Lower leg skin (tissue), 3 donors: ENCODE measurements around the gene PTPRN2.

Source experiments
- POLR2A ChIP-seq, 2 donors: fragments of 450-650 bp; IDR thresholded peaks; one replicate each; pipeline ENCODE4 v1.6.1; 2016 to 2017; ENCODE audit warnings: antibody characterized with exemption in 2 of 2, mild to moderate bottlenecking in 1 of 2, moderate library complexity in 1 of 2
- TF ChIP-seq, protein P1 (sequence below), 3 donors: fragments of 450-650 bp; IDR thresholded peaks; one replicate each; pipeline ENCODE4 v1.5.1; 2016; ENCODE audit warnings: antibody characterized with exemption in 3 of 3, mild to moderate bottlenecking in 3 of 3, moderate library complexity in 2 of 3

GRCh38 chr7:157609932-157610640 lies 977.5 kb downstream of the PTPRN2 start:
- TF ChIP-seq, protein P1, sequence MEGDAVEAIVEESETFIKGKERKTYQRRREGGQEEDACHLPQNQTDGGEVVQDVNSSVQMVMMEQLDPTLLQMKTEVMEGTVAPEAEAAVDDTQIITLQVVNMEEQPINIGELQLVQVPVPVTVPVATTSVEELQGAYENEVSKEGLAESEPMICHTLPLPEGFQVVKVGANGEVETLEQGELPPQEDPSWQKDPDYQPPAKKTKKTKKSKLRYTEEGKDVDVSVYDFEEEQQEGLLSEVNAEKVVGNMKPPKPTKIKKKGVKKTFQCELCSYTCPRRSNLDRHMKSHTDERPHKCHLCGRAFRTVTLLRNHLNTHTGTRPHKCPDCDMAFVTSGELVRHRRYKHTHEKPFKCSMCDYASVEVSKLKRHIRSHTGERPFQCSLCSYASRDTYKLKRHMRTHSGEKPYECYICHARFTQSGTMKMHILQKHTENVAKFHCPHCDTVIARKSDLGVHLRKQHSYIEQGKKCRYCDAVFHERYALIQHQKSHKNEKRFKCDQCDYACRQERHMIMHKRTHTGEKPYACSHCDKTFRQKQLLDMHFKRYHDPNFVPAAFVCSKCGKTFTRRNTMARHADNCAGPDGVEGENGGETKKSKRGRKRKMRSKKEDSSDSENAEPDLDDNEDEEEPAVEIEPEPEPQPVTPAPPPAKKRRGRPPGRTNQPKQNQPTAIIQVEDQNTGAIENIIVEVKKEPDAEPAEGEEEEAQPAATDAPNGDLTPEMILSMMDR (IDR thresholded peaks at IDR 0.05): no peak
- TF ChIP-seq POLR2A (IDR thresholded peaks at IDR 0.05): no peak
